GM21381 (cell line): Measurements from ENCODE around the gene PARD3.

ENCODE experiments used
- ATAC-seq: cut with Tn5 transposase; IDR thresholded peaks from one replicate; pipeline ENCODE4 v1.9.1; 2021; ENCODE audit warnings: mild to moderate bottlenecking, moderate library complexity; ENCODE audit not compliant: unreplicated experiment

PARD3 gene

GRCh38 chr10:34126371-34127151, 688.5 kb downstream of the PARD3 start:
- no peak for ATAC-seq

GRCh38 chr10:34125702-34126101, 689.4 kb downstream of the PARD3 start:
- ATAC-seq = no peak

- ATAC-seq = no peak
These were observed 690.5 kb downstream of the PARD3 start for GRCh38 chr10:34124522-34125035.

GRCh38 chr10:34121781-34122622, 693.1 kb downstream of the PARD3 start:
- no peak for ATAC-seq

GRCh38 chr10:34121125-34121753, 693.9 kb downstream of the PARD3 start:
- ATAC-seq = no peak

GRCh38 chr10:34119456-34119855, 695.6 kb downstream of the PARD3 start:
- no peak for ATAC-seq

- no peak for ATAC-seq
These were observed 698.3 kb downstream of the PARD3 start for GRCh38 chr10:34116681-34117271.

GRCh38 chr10:34116220-34116641, 698.9 kb downstream of the PARD3 start:
- no peak for ATAC-seq

- no peak for ATAC-seq
These were observed 700.2 kb downstream of the PARD3 start for GRCh38 chr10:34114914-34115313.

- no peak for ATAC-seq
These were observed 701.4 kb downstream of the PARD3 start for GRCh38 chr10:34113504-34114225.

- no peak for ATAC-seq
These were observed 702.8 kb downstream of the PARD3 start for GRCh38 chr10:34112171-34112782.

- ATAC-seq = no peak
These were observed 703.9 kb downstream of the PARD3 start for GRCh38 chr10:34111179-34111578.

- no peak for ATAC-seq
These were observed 705.0 kb downstream of the PARD3 start for GRCh38 chr10:34109952-34110702.

- no peak for ATAC-seq
These were observed 705.6 kb downstream of the PARD3 start for GRCh38 chr10:34109495-34109894.

- ATAC-seq = no peak
These were observed 707.2 kb downstream of the PARD3 start for GRCh38 chr10:34107626-34108516.

- ATAC-seq = no peak
These were observed 708.7 kb downstream of the PARD3 start for GRCh38 chr10:34106356-34106885.

- ATAC-seq = no peak
These were observed 710.1 kb downstream of the PARD3 start for GRCh38 chr10:34104829-34105572.
